Central memory CD4-positive, alpha-beta T cell (primary cell): ENCODE data around the gene RIMS4.
"Not testable (repeated sequence)": the region's sequence is repeated elsewhere in the genome, so short reads cannot be mapped to it uniquely, and the experiment has no call there.

ENCODE experiments used
- DNase-seq: peaks from one replicate; pipeline ENCODE4 v3.0.0; 2022

Gene RIMS4

GRCh38 chr20:44829688-44830087 lies 19.3 kb upstream of the RIMS4 start:
- DNase-seq: no peak

GRCh38 chr20:44828640-44829039 lies 18.3 kb upstream of the RIMS4 start:
- DNase-seq: no peak

- no peak for DNase-seq
These were observed 17.1 kb upstream of the RIMS4 start for GRCh38 chr20:44827401-44827800.

GRCh38 chr20:44821576-44821975 lies 11.2 kb upstream of the RIMS4 start:
- not testable (repeated sequence) for DNase-seq

GRCh38 chr20:44819936-44820335 lies 9.6 kb upstream of the RIMS4 start:
- DNase-seq: no peak

- DNase-seq: no peak
These were observed 7.0 kb upstream of the RIMS4 start for GRCh38 chr20:44817143-44817910.

- no peak for DNase-seq
These were observed 4.6 kb upstream of the RIMS4 start for GRCh38 chr20:44814937-44815336.

- no peak for DNase-seq
These were observed 872 bp upstream of the RIMS4 start for GRCh38 chr20:44811150-44811685.

- DNase-seq: no peak
These were observed 320 bp downstream of the RIMS4 start for GRCh38 chr20:44810061-44810390.

GRCh38 chr20:44809380-44810060 lies 826 bp downstream of the RIMS4 start:
- no peak for DNase-seq

- no peak for DNase-seq
These were observed 2.7 kb downstream of the RIMS4 start for GRCh38 chr20:44807684-44808056.

- no peak for DNase-seq
These were observed 3.2 kb downstream of the RIMS4 start for GRCh38 chr20:44807051-44807683.

GRCh38 chr20:44805979-44806620 lies 4.2 kb downstream of the RIMS4 start:
- DNase-seq: no peak

GRCh38 chr20:44805335-44805978 lies 4.9 kb downstream of the RIMS4 start:
- no peak for DNase-seq

GRCh38 chr20:44803383-44803941 lies 6.9 kb downstream of the RIMS4 start:
- no peak for DNase-seq

GRCh38 chr20:44802702-44803101 lies 7.6 kb downstream of the RIMS4 start:
- no peak for DNase-seq

GRCh38 chr20:44800391-44801046 lies 9.8 kb downstream of the RIMS4 start:
- DNase-seq: no peak

- DNase-seq: no peak
These were observed 10.7 kb downstream of the RIMS4 start for GRCh38 chr20:44799691-44800090.

- no peak for DNase-seq
These were observed 13.4 kb downstream of the RIMS4 start for GRCh38 chr20:44796758-44797457.

- no peak for DNase-seq
These were observed 14.0 kb downstream of the RIMS4 start for GRCh38 chr20:44796311-44796710.

- DNase-seq: no peak
These were observed 14.5 kb downstream of the RIMS4 start for GRCh38 chr20:44795836-44796235.
